ENCODE measurements around the gene GSG1L.

GSG1L gene

DNA sequence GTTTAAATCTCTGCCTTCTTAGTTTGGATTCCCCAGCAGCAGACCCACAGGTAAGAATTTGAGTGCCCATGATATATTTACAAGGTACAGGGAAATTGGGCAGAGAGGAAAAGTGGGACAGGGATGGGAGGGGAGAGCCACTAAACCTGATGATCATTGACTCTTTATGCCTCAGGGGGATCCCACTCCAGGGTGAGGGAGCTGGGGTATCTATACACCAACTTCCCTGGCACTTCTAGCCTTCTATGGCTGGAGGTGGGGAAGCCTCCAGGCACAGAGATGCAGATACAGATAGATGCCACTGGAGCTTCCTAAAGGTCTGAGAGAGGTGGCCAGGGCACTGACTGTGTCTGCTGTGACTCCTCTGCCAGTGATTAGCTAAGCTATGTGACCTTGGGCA lies 257.1 kb downstream of the GSG1L start:
- H3K27me3 ChIP-seq (ENCODE audit: control insufficient read depth in 2 of 2, insufficient read depth in 2 of 2, low read length in 2 of 2), result no peaks in the 10 kb centered on the region
- no peak overlapping the region for H3K27ac ChIP-seq (ENCODE audit: low read depth in 2 of 2, low read length in 2 of 2)
- no peak overlapping the region for H3K4me3 ChIP-seq (ENCODE audit: low read length in 2 of 2)
- no peaks in the 10 kb centered on the region for H3K9me3 ChIP-seq (ENCODE audit: control insufficient read depth in 2 of 2, low read length in 2 of 2)
- H3K36me3 ChIP-seq (ENCODE audit: control insufficient read depth in 2 of 2, insufficient read depth in 2 of 2, low read length in 2 of 2), result no peaks in the 10 kb centered on the region
- H3K4me1 ChIP-seq (ENCODE audit: control insufficient read depth in 2 of 2, insufficient read depth in 2 of 2, low read length in 2 of 2), result no peaks in the 10 kb centered on the region
- no peak overlapping the region for H3K9ac ChIP-seq (ENCODE audit: low read depth in 1 of 2, low read length in 2 of 2)

DNA sequence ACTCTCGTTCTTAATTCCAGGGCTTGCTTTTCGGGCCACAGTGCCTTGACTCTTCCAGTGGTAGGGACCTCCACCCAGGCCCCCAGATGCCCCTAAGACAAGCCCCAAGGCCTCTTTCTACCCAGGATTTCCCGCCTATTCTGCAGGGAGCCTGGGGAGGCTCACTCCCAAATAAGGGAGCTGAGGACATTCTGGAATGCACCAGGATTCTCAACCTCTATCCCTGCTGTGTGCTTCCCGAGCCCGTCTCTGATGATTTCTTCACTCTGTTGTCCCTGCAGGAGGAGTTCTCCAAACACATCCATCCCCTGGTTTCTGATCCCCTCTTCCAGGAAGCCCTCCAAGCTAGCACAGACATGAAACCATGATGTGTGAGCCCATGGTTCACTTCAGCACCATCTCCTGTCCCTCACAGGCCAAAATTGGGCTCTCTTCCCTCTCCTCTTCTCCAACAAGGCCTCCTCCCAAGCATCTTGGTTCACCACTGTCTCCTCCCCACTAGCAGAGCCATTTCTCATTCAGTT lies 257.6 kb downstream of the GSG1L start:
- Histone ChIP-seq H3K4me3 (ENCODE audit: low read length in 2 of 2) (no peak overlapping the region), H3K27ac (ENCODE audit: low read depth in 2 of 2, low read length in 2 of 2) (no peak overlapping the region)

DNA sequence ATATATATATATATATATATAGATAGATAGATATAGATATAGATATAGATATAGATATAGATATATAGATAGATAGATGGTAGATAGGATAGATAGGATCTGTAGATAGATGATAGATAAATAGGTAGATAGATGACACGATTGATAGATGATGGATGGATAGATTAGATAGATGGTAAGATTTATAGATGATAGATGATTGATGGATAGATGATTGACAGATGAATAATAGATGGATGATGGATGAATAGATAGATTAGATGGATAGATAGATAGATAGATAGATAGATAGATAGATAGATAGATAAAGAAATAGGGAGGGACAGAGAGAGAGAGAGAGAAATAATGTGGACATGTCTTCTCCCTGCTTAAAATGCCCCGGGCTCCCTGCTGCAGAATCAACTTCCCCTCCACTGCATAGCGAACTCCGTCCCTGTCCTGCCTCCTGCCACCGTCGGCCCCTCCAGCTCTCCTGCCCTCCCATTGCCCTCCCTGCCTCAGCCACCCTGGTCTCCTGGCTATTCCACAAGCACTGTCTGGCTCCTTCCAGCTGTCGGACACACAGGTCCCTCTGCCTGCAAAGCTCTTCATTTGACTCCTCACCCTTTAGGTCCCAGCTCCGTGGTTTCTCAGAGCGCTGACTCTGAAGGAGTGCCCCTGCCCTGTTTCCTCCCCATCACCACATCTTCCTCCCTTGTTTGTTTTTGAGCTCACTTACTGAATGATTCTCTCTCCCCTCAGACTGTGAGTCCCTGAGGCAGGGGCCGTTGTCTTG lies 259.6 kb downstream of the GSG1L start:
- H3K4me3 ChIP-seq (ENCODE audit: low read length in 2 of 2), result no peak overlapping the region
- no peak overlapping the region for H3K27ac ChIP-seq (ENCODE audit: low read depth in 2 of 2, low read length in 2 of 2)
- no peaks in the 10 kb centered on the region for H3K4me1 ChIP-seq (ENCODE audit: control insufficient read depth in 2 of 2, insufficient read depth in 2 of 2, low read length in 2 of 2)
- no peaks in the 10 kb centered on the region for H3K36me3 ChIP-seq (ENCODE audit: control insufficient read depth in 2 of 2, insufficient read depth in 2 of 2, low read length in 2 of 2)
- H3K9me3 ChIP-seq (ENCODE audit: control insufficient read depth in 2 of 2, low read length in 2 of 2), result no peaks in the 10 kb centered on the region
- no peaks in the 10 kb centered on the region for H3K27me3 ChIP-seq (ENCODE audit: control insufficient read depth in 2 of 2, insufficient read depth in 2 of 2, low read length in 2 of 2)
- no peak overlapping the region for H3K9ac ChIP-seq (ENCODE audit: low read depth in 1 of 2, low read length in 2 of 2)

More for the DNA sequence above, 257.6 kb downstream of the GSG1L start:
- Histone ChIP-seq H3K9ac (ENCODE audit: low read depth in 1 of 2, low read length in 2 of 2) (no peak overlapping the region), H3K36me3 (ENCODE audit: control insufficient read depth in 2 of 2, insufficient read depth in 2 of 2, low read length in 2 of 2) (no peaks in the 10 kb centered on the region), H3K27me3 (ENCODE audit: control insufficient read depth in 2 of 2, insufficient read depth in 2 of 2, low read length in 2 of 2) (no peaks in the 10 kb centered on the region), H3K4me1 (ENCODE audit: control insufficient read depth in 2 of 2, insufficient read depth in 2 of 2, low read length in 2 of 2) (no peaks in the 10 kb centered on the region), H3K9me3 (ENCODE audit: control insufficient read depth in 2 of 2, low read length in 2 of 2) (no peaks in the 10 kb centered on the region)

DNA sequence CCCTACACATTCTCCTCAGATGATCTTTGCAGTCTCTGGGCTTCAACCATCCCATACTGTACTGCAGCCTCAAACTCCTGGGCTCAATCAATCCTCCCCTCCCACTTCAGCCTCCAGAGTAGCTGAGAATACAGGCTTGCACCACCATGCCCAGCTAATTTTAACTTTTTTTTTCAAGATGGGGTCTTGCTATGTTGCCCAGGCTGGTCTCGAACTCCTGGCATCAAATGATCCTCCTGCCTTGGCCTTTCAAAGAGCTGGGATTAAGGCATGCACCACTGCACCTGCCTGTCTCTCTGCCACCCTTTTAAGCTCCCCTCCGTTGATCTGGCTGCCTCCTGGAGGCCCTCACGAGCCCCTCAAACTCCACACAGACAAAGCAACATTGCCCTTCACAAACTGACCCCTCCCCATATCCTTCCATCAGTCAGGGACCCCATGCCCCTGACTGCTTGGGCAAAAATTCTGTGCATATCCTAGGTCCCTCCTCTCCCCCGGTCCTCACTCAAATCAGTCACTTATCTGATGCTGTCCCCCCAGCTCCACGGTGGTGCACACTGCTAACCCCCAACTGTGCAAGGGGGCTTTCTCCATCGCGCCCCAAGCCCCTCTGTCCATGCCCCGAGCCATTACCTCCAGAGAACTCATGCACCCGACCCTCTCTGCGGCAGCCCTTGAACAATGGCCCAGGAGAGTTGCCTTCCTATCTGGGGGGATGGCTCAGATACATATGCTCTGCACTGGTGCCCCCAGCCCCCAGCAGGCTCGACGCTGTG lies 260.7 kb downstream of the GSG1L start:
- H3K9ac ChIP-seq (ENCODE audit: low read depth in 1 of 2, low read length in 2 of 2), result no peak overlapping the region
- no peaks in the 10 kb centered on the region for H3K9me3 ChIP-seq (ENCODE audit: control insufficient read depth in 2 of 2, low read length in 2 of 2)
- no peaks in the 10 kb centered on the region for H3K36me3 ChIP-seq (ENCODE audit: control insufficient read depth in 2 of 2, insufficient read depth in 2 of 2, low read length in 2 of 2)
- no peaks in the 10 kb centered on the region for H3K27me3 ChIP-seq (ENCODE audit: control insufficient read depth in 2 of 2, insufficient read depth in 2 of 2, low read length in 2 of 2)
- no peaks in the 10 kb centered on the region for H3K4me1 ChIP-seq (ENCODE audit: control insufficient read depth in 2 of 2, insufficient read depth in 2 of 2, low read length in 2 of 2)
- no peak overlapping the region for H3K4me3 ChIP-seq (ENCODE audit: low read length in 2 of 2)
- H3K27ac ChIP-seq (ENCODE audit: low read depth in 2 of 2, low read length in 2 of 2), result no peak overlapping the region

DNA sequence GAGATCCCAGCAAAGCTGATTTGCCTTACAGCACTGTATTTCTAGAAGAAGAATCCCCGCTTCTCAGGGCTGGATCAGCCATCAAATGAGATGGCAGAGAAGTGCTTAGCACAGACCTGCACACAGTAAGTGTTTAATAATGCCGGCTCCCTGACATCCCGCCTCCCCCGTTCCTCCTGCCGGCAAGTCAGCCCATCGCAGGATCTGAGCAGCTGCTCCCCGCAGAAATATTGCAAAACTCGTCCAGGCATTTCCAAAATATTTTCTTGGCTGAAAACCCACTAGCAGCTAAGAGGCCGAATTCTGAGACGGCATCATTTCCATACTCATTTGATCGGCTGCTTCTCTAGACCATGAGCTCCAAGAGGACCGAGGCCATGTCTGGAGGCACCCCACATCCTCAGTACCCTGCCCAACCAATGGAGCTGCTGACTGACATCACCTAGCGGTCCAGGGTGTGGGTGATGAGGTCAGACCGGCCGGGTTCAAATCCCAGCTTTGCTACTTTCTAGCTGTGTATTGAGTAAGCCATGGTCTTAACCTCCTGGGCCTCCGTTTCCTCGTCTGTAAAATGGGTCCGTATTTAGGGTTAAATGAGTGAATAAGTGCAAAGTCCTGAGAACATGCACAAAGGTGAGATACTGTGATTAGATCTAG lies 262.1 kb downstream of the GSG1L start:
- H3K4me1 ChIP-seq (ENCODE audit: control insufficient read depth in 2 of 2, insufficient read depth in 2 of 2, low read length in 2 of 2), result no peaks in the 10 kb centered on the region
- H3K4me3 ChIP-seq (ENCODE audit: low read length in 2 of 2), result no peak overlapping the region
- no peak overlapping the region for H3K27ac ChIP-seq (ENCODE audit: low read depth in 2 of 2, low read length in 2 of 2)

DNA sequence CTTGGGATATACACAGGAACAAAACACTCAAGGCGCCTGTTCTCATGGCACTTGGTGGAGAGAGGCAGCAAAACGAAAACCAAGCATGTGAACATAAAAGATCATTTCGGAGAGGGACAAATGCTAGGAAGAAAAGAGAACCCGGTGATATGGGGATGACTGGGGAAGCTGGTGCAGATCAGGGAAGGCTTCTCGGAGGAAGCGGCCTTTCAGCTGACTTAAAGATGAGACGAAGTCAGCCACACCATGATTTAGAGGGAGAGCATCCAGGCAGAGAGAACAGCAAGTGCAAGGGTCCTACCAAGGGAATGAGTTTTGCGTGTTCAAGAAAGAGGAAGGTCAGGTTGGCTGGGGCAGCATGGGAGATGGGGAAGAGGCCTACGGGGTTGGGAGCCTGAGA lies 262.7 kb downstream of the GSG1L start:
- H3K9ac ChIP-seq (ENCODE audit: low read depth in 1 of 2, low read length in 2 of 2), result no peak overlapping the region
- H3K27me3 ChIP-seq (ENCODE audit: control insufficient read depth in 2 of 2, insufficient read depth in 2 of 2, low read length in 2 of 2), result no peaks in the 10 kb centered on the region
- no peaks in the 10 kb centered on the region for H3K9me3 ChIP-seq (ENCODE audit: control insufficient read depth in 2 of 2, low read length in 2 of 2)
- H3K27ac ChIP-seq (ENCODE audit: low read depth in 2 of 2, low read length in 2 of 2), result no peak overlapping the region
- H3K36me3 ChIP-seq (ENCODE audit: control insufficient read depth in 2 of 2, insufficient read depth in 2 of 2, low read length in 2 of 2), result no peaks in the 10 kb centered on the region
- H3K4me1 ChIP-seq (ENCODE audit: control insufficient read depth in 2 of 2, insufficient read depth in 2 of 2, low read length in 2 of 2), result no peaks in the 10 kb centered on the region
- no peak overlapping the region for H3K4me3 ChIP-seq (ENCODE audit: low read length in 2 of 2)

More for the DNA sequence above, 262.1 kb downstream of the GSG1L start:
- Histone ChIP-seq H3K36me3 (ENCODE audit: control insufficient read depth in 2 of 2, insufficient read depth in 2 of 2, low read length in 2 of 2) (no peaks in the 10 kb centered on the region), H3K9ac (ENCODE audit: low read depth in 1 of 2, low read length in 2 of 2) (no peak overlapping the region), H3K9me3 (ENCODE audit: control insufficient read depth in 2 of 2, low read length in 2 of 2) (no peaks in the 10 kb centered on the region), H3K27me3 (ENCODE audit: control insufficient read depth in 2 of 2, insufficient read depth in 2 of 2, low read length in 2 of 2) (no peaks in the 10 kb centered on the region)

DNA sequence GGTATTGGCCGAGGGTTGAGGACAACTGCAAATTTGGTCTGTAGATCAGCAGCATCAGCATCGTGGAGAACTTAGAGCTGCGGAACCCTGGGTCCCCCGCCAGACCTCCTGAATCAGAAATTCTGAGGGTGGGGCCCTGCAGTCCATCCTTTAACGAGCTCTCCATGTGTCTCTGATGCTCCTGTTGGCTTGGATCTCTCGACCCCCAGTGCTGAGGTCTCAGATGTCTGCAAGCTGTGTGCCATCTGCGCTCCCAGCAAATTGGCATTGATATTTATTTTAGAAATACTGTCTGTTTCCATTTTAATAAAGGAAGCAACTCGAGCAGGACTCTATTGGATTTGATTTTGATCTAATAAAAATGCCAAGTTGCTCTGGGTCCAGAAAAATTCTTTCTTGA lies 263.6 kb downstream of the GSG1L start:
- Histone ChIP-seq H3K27ac (ENCODE audit: low read depth in 2 of 2, low read length in 2 of 2) (no peak overlapping the region), H3K36me3 (ENCODE audit: control insufficient read depth in 2 of 2, insufficient read depth in 2 of 2, low read length in 2 of 2) (no peaks in the 10 kb centered on the region), H3K9me3 (ENCODE audit: control insufficient read depth in 2 of 2, low read length in 2 of 2) (no peaks in the 10 kb centered on the region), H3K4me1 (ENCODE audit: control insufficient read depth in 2 of 2, insufficient read depth in 2 of 2, low read length in 2 of 2) (no peaks in the 10 kb centered on the region), H3K9ac (ENCODE audit: low read depth in 1 of 2, low read length in 2 of 2) (no peak overlapping the region), H3K4me3 (ENCODE audit: low read length in 2 of 2) (no peak overlapping the region), H3K27me3 (ENCODE audit: control insufficient read depth in 2 of 2, insufficient read depth in 2 of 2, low read length in 2 of 2) (no peaks in the 10 kb centered on the region)

DNA sequence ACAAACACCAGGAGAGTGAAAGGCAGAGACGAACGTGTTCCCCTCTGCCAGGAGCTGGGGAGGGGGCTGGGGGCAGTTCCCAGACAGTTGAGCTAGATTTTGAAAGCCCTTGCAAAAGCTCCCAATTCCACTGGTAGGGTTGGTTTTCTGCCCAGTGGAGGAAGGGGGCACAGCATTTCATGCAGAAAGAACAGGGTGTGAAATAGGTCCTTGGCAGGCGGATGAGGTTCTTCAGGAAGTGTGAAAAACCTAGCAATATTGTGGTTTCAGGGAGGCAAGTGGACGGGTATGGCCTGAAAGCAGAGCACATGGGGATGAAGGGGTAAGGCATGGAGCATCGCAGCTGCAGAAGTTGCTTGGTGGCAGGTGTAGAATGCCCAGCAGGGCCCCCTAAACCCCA lies 265.3 kb downstream of the GSG1L start:
- Histone ChIP-seq H3K4me1 (ENCODE audit: control insufficient read depth in 2 of 2, insufficient read depth in 2 of 2, low read length in 2 of 2) (no peaks in the 10 kb centered on the region), H3K9ac (ENCODE audit: low read depth in 1 of 2, low read length in 2 of 2) (no peak overlapping the region), H3K27me3 (ENCODE audit: control insufficient read depth in 2 of 2, insufficient read depth in 2 of 2, low read length in 2 of 2) (no peaks in the 10 kb centered on the region), H3K4me3 (ENCODE audit: low read length in 2 of 2) (no peak overlapping the region), H3K36me3 (ENCODE audit: control insufficient read depth in 2 of 2, insufficient read depth in 2 of 2, low read length in 2 of 2) (no peaks in the 10 kb centered on the region), H3K27ac (ENCODE audit: low read depth in 2 of 2, low read length in 2 of 2) (no peak overlapping the region), H3K9me3 (ENCODE audit: control insufficient read depth in 2 of 2, low read length in 2 of 2) (no peaks in the 10 kb centered on the region)

DNA sequence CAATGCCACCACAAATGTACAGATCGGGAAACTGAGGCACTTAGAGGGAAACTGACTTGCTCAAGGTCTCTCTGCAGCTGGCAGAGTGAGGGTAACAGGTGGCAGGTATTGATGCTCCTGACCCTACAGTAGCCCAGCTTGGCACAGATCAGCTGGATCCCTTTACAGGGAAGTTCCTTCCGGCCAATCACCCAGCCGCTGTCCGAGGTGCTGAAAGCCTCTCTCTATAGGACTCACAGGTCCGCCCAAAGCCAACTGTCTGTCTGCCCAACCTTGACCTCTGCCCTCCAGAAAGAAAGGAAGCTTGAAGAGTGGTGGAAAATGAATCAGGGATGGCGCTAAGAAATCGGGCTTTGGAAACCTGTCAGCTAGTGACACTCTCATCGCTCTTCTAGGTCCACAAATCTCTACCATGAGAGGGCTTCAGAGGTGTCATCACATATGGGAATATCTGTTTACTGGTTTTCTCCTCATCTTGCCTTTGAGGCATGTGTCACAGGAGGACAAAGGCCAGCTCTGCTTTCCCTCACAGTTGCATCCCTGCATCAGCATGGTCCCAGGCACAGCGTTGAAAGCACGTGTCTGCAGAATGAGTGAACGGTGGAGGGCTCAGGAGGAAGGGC lies 267.4 kb downstream of the GSG1L start:
- Histone ChIP-seq H3K4me3 (ENCODE audit: low read length in 2 of 2) (no peak overlapping the region), H3K4me1 (ENCODE audit: control insufficient read depth in 2 of 2, insufficient read depth in 2 of 2, low read length in 2 of 2) (no peaks in the 10 kb centered on the region), H3K36me3 (ENCODE audit: control insufficient read depth in 2 of 2, insufficient read depth in 2 of 2, low read length in 2 of 2) (no peaks in the 10 kb centered on the region), H3K27me3 (ENCODE audit: control insufficient read depth in 2 of 2, insufficient read depth in 2 of 2, low read length in 2 of 2) (no peaks in the 10 kb centered on the region), H3K9ac (ENCODE audit: low read depth in 1 of 2, low read length in 2 of 2) (no peak overlapping the region), H3K9me3 (ENCODE audit: control insufficient read depth in 2 of 2, low read length in 2 of 2) (no peaks in the 10 kb centered on the region), H3K27ac (ENCODE audit: low read depth in 2 of 2, low read length in 2 of 2) (no peak overlapping the region)

DNA sequence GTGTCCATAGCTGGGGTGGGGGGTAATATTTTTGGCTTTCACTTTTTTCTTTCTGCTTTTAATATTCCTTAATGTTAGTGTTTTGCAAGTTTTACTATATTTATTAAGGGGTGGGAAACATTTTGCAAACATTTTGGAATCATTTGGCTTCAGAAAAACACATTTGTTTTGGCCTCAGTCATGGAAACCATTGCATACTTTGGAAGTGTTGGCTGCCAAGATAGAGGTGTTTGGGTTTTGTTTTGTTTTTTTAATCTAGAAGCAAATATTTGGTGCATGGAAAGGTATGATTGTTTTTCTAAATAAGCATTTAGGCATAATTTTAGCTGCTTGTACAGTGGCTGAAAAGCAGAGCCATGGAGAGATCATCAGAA lies 270.3 kb downstream of the GSG1L start:
- no peak overlapping the region for H3K27ac ChIP-seq (ENCODE audit: low read depth in 2 of 2, low read length in 2 of 2)
- H3K9ac ChIP-seq (ENCODE audit: low read depth in 1 of 2, low read length in 2 of 2), result no peak overlapping the region
- no peaks in the 10 kb centered on the region for H3K36me3 ChIP-seq (ENCODE audit: control insufficient read depth in 2 of 2, insufficient read depth in 2 of 2, low read length in 2 of 2)
- H3K9me3 ChIP-seq (ENCODE audit: control insufficient read depth in 2 of 2, low read length in 2 of 2), result no peaks in the 10 kb centered on the region
- H3K4me3 ChIP-seq (ENCODE audit: low read length in 2 of 2), result no peak overlapping the region
- H3K27me3 ChIP-seq (ENCODE audit: control insufficient read depth in 2 of 2, insufficient read depth in 2 of 2, low read length in 2 of 2), result no peaks in the 10 kb centered on the region
- H3K4me1 ChIP-seq (ENCODE audit: control insufficient read depth in 2 of 2, insufficient read depth in 2 of 2, low read length in 2 of 2), result no peaks in the 10 kb centered on the region

Data from mucosa of rectum (tissue), 2 donors.